H1 (cell line): ENCODE results near the gene MAP3K10. TPM values are rescaled to one million over a fixed set of nuclear protein-coding genes. Genes with fewer than 3 reads are reported as not detected.

Experiments
- CTCF ChIA-PET: fragments of 300-600 bp; sonication (Branson Sonifier 250); formaldehyde crosslinking; loops from one replicate; lab custom pipeline; 2021; ENCODE audit not compliant: partially characterized antibody; lab: Charles Lee
- POLR2A ChIA-PET: fragments of 300-600 bp; sonication (Branson Sonifier 250); formaldehyde crosslinking; loops from one replicate; lab custom pipeline; 2021; ENCODE audit warnings: inconsistent platforms; ENCODE audit not compliant: partially characterized antibody; lab: Charles Lee
- DNase-seq, 2 experiments: peaks; one replicate each; pipeline versions ENCODE4 v3.0.0 to v3.0.0-alpha.2; 2010 to 2022; ENCODE audit warnings: low spot score in 2 of 2, low read depth in 1 of 2, mixed read lengths in 1 of 2
- FAIRE-seq: peaks from 2 replicates; lab custom pipeline; 2011; peaks lifted over from hg19 to GRCh38; lab: Jason Lieb, UNC
- H2AFZ ChIP-seq: 2 replicates; pipeline ENCODE4 v1.8.1; 2012; ENCODE audit warnings: low read length, inconsistent platforms
- H2AK5ac ChIP-seq: 2 replicates; pipeline ENCODE4 v1.6.1; 2013; ENCODE audit warnings: low read depth, low read length
- H2BK120ac ChIP-seq: replicated peaks from 2 replicates; pipeline ENCODE3; 2013; ENCODE audit warnings: low read depth, low read length, inconsistent platforms
- H2BK12ac ChIP-seq: 2 replicates; pipeline ENCODE4 v1.6.1; 2013; ENCODE audit warnings: low read depth, low read length
- H2BK15ac ChIP-seq: 2 replicates; pipeline ENCODE4 v1.6.1; 2013; ENCODE audit warnings: low read length
- H2BK20ac ChIP-seq: 2 replicates; pipeline ENCODE4 v1.6.1; 2013; ENCODE audit warnings: low read length
- H2BK5ac ChIP-seq: 2 replicates; pipeline ENCODE4 v1.6.1; 2013; ENCODE audit warnings: low read depth, low read length
- H3K14ac ChIP-seq: 2 replicates; pipeline ENCODE4 v1.6.1; 2013; ENCODE audit warnings: inconsistent platforms; ENCODE audit not compliant: insufficient read length
- H3K18ac ChIP-seq: 2 replicates; pipeline ENCODE4 v1.6.1; 2013; ENCODE audit warnings: low read length; ENCODE audit errors: extremely low read depth
- H3K23ac ChIP-seq: 2 replicates; pipeline ENCODE4 v1.6.1; 2013; ENCODE audit warnings: inconsistent platforms; ENCODE audit not compliant: insufficient read length
- H3K23me2 ChIP-seq: 2 replicates; pipeline ENCODE4 v1.6.1; 2013; ENCODE audit warnings: low read depth, low read length
- H3K27ac ChIP-seq: 2 replicates; pipeline ENCODE4 v1.6.1; 2011; ENCODE audit warnings: low read depth, low read length, inconsistent platforms
- H3K27me3 ChIP-seq, 4 experiments: replicated peaks in 1 of 4; 1 replicate in 1 of 4; 2 replicates in 3 of 4; pipeline versions ENCODE4 v1.6.1 to v1.8.1; 2011 to 2013; ENCODE audit warnings: low read length in 3 of 4, mild to moderate bottlenecking in 3 of 4, inconsistent platforms in 2 of 4, mixed read lengths in 2 of 4, moderate library complexity in 1 of 4; ENCODE audit not compliant: control insufficient read depth in 3 of 4, insufficient read depth in 3 of 4; ENCODE audit errors: extremely low read depth in 1 of 4
- H3K36me3 ChIP-seq, 4 experiments: 2 replicates each; pipeline versions ENCODE4 v1.6.1 to v1.8.1; 2011 to 2013; ENCODE audit warnings: mild to moderate bottlenecking in 4 of 4, low read length in 3 of 4, moderate library complexity in 2 of 4, control low read depth in 1 of 4, inconsistent platforms in 1 of 4; ENCODE audit not compliant: insufficient read depth in 4 of 4, control insufficient read depth in 2 of 4
- H3K4ac ChIP-seq: replicated peaks from 2 replicates; pipeline ENCODE3; 2013; ENCODE audit warnings: low read length, low read depth, mixed read lengths, inconsistent platforms; ENCODE audit not compliant: insufficient read length
- H3K4me1 ChIP-seq, 4 experiments: replicated peaks in 1 of 4; 1 replicate in 1 of 4; 2 replicates in 3 of 4; pipeline versions ENCODE4 v1.6.1 to v1.8.1; 2011 to 2013; ENCODE audit warnings: low read length in 3 of 4, inconsistent platforms in 2 of 4, mixed read lengths in 1 of 4; ENCODE audit not compliant: insufficient read depth in 4 of 4, control insufficient read depth in 3 of 4
- H3K4me2 ChIP-seq, 2 experiments: 2 replicates each; pipeline versions ENCODE4 v1.6.1 to v1.8.1; 2011 to 2013; ENCODE audit warnings: low read depth in 2 of 2, low read length in 2 of 2, control low read depth in 1 of 2, inconsistent platforms in 1 of 2, mild to moderate bottlenecking in 1 of 2; ENCODE audit not compliant: insufficient read depth in 1 of 2
- H3K4me3 ChIP-seq, 4 experiments: fragments of 200-600, 300-600 bp in 1 of 4; sonication (generic), shearing (Covaris generic), sonication (Bioruptor Twin) in 1 of 4; 2 replicates each; pipeline versions ENCODE4 v1.5.1 to v1.8.1; 2011 to 2016; ENCODE audit warnings: low read length in 4 of 4, low read depth in 3 of 4, control low read depth in 2 of 4, inconsistent platforms in 2 of 4, mild to moderate bottlenecking in 2 of 4, mixed read lengths in 1 of 4, moderate library complexity in 1 of 4; ENCODE audit not compliant: insufficient read depth in 2 of 4; ENCODE audit errors: extremely low read depth in 1 of 4
- H3K56ac ChIP-seq: replicated peaks from 2 replicates; pipeline ENCODE3; 2013; ENCODE audit warnings: low read depth, mild to moderate bottlenecking, mixed read lengths, low read length, inconsistent platforms; ENCODE audit not compliant: insufficient read length
- H3K79me1 ChIP-seq: 2 replicates; pipeline ENCODE4 v1.6.1; 2013; ENCODE audit warnings: low read depth, low read length, control low read depth
- H3K79me2 ChIP-seq, 2 experiments: 2 replicates each; pipeline versions ENCODE4 v1.6.1 to v1.8.1; 2012 to 2013; ENCODE audit warnings: low read length in 2 of 2, mild to moderate bottlenecking in 2 of 2, inconsistent platforms in 1 of 2; ENCODE audit not compliant: insufficient read depth in 2 of 2, control insufficient read depth in 1 of 2
- H3K9ac ChIP-seq, 4 experiments: replicated peaks in 1 of 4; 1 replicate in 1 of 4; 2 replicates in 3 of 4; pipeline versions ENCODE4 v1.6.1 to v1.8.1; 2011 to 2013; ENCODE audit warnings: low read depth in 3 of 4, low read length in 3 of 4, control low read depth in 2 of 4, mild to moderate bottlenecking in 2 of 4, moderate library complexity in 2 of 4, inconsistent platforms in 1 of 4; ENCODE audit errors: extremely low read depth in 1 of 4
- H3K9me3 ChIP-seq, 2 experiments: 2 replicates each; pipeline versions ENCODE4 v1.6.1 to v1.8.1; 2012 to 2013; ENCODE audit warnings: mild to moderate bottlenecking in 2 of 2, moderate library complexity in 2 of 2, control low read depth in 1 of 2, inconsistent platforms in 1 of 2, low read depth in 1 of 2, low read length in 1 of 2, mixed read lengths in 1 of 2; ENCODE audit not compliant: insufficient read depth in 2 of 2
- H4K20me1 ChIP-seq, 2 experiments: replicated peaks in 1 of 2; 2 replicates each; pipeline versions ENCODE3 to v1.8.1; 2011 to 2013; ENCODE audit warnings: inconsistent platforms in 2 of 2, low read length in 2 of 2, mild to moderate bottlenecking in 1 of 2; ENCODE audit not compliant: insufficient read depth in 2 of 2, control insufficient read depth in 1 of 2
- H4K5ac ChIP-seq: 2 replicates; pipeline ENCODE4 v1.6.1; 2013; ENCODE audit warnings: low read length, low read depth, mixed read lengths, inconsistent platforms; ENCODE audit not compliant: insufficient read length
- H4K8ac ChIP-seq: 2 replicates; pipeline ENCODE4 v1.8.0; 2013; ENCODE audit warnings: mild to moderate bottlenecking, moderate library complexity, low read length, inconsistent platforms; ENCODE audit not compliant: insufficient read depth; ENCODE audit errors: extremely low read depth
- H4K91ac ChIP-seq: replicated peaks from 2 replicates; pipeline ENCODE3; 2013; ENCODE audit warnings: low read length, mixed read lengths, inconsistent platforms; ENCODE audit not compliant: insufficient read length
- CBX5 ChIP-seq: fragments of 300-800, 300-1000 bp; sonication (generic); IDR thresholded peaks from 2 replicates; pipeline ENCODE4 v1.7.1; 2016; ENCODE audit warnings: antibody characterized with exemption, low read length, low read depth
- CEBPB ChIP-seq: IDR thresholded peaks from 2 replicates; pipeline ENCODE4 v1.6.1; 2012; ENCODE audit warnings: low read depth, low read length
- CTBP2 ChIP-seq: IDR thresholded peaks from 2 replicates; pipeline ENCODE4 v1.7.0; 2011; ENCODE audit warnings: borderline replicate concordance, mild to moderate bottlenecking, moderate library complexity, mixed read lengths, low read length; ENCODE audit not compliant: insufficient read depth, insufficient read length
- GABPA ChIP-seq: IDR thresholded peaks from 2 replicates; pipeline ENCODE4 v1.6.1; 2011; ENCODE audit warnings: mild to moderate bottlenecking, low read length, moderate library complexity, borderline replicate concordance; ENCODE audit not compliant: insufficient read depth
- HDAC6 ChIP-seq: IDR thresholded peaks from one replicate; pipeline ENCODE4 v1.7.1; 2012; ENCODE audit warnings: low read depth, mild to moderate bottlenecking, inconsistent platforms, low read length, moderate library complexity
- POU5F1 ChIP-seq: IDR thresholded peaks from 2 replicates; pipeline ENCODE4 v1.6.1; 2011; ENCODE audit warnings: low read depth, mild to moderate bottlenecking, low read length, moderate library complexity
- SAP30 ChIP-seq: fragments of 300-600 bp; sonication (generic); IDR thresholded peaks from 2 replicates; pipeline ENCODE4 v1.7.1; 2012; ENCODE audit warnings: low read length, moderate library complexity, mild to moderate bottlenecking, inconsistent platforms; ENCODE audit not compliant: insufficient read depth, insufficient replicate concordance
- TAF1 ChIP-seq: IDR thresholded peaks from 2 replicates; pipeline ENCODE4 v1.6.1; 2011; ENCODE audit warnings: mild to moderate bottlenecking, low read depth, low read length
- YY1 ChIP-seq: IDR thresholded peaks from 2 replicates; pipeline ENCODE4 v1.6.1; 2011; ENCODE audit warnings: low read depth, mild to moderate bottlenecking, low read length
- WGBS, 2 experiments: shearing (Covaris generic) in 1 of 2; methylation state at CpG; one replicate each; pipeline versions ENCODE4 v1.1.6 to v1.1.7; 2013 to 2015; ENCODE audit warnings: low lambda C conversion rate in 2 of 2, mixed read lengths in 2 of 2, inconsistent platforms in 1 of 2, low coverage in 1 of 2, missing lambda C conversion rate in 1 of 2; ENCODE audit not compliant: insufficient replicate concordance in 2 of 2, insufficient coverage in 1 of 2, insufficient read length in 1 of 2; ENCODE audit errors: extremely low coverage in 1 of 2, missing lambda C conversion rate in 1 of 2; 5-methylcytosine and 5-hydroxymethylcytosine counted together
- polyA plus RNA-seq, 7 experiments: library from polyadenylated mRNA; depleted of rRNA in 3 of 7; stranded (reverse) in 5 of 7; unstranded in 2 of 7; fragments of >200 nt in 5 of 7; fragments of 200-250 nt in 2 of 7; gene quantifications; 1 replicate in 5 of 7; 2 replicates in 1 of 7; 4 replicates in 1 of 7; pipeline versions ENCODE4 v1.2.1 to v1.2.3, GENCODE V29; 2011 to 2013; ENCODE audit warnings: missing spikeins in 2 of 7, mixed read lengths in 2 of 7
- total RNA-seq: library from RNA; stranded (reverse); fragmentation: NEBNext Ultra II Directional; extraction: Animal tissue kit (Norgen Biotek cat#: 25700); gene quantifications from 2 replicates; pipeline ENCODE4 v1.2.1, GENCODE V29; 2021

MAP3K10 gene
- total and polyA plus RNA-seq, 2 of the 8 experiments (the other 6 are each of a cell fraction or from before 2014, with no cell fraction given) = 4.9 to 15.9 TPM

DNA sequence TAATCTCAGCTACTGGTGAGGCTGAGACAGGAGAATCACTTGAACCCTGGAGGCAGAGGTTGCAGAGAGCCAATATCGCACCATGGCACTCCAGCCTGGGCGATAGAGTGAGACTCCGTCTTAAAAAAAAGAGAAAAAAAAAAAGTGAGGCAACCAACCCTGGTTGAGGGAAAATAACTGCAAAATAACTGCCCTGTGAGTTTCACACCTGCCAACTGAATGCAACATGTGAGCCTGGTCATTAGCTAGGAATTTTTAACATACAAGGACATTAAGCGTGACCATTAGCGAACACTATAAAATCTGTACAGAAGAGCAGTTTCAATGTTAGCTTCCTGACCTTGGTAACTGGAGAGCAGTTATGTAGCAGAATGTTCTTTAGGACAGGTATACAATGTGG lies 37.6 kb downstream of the MAP3K10 start:
- Histone ChIP-seq H2BK120ac (no peak overlapping the region), H3K18ac (no peak overlapping the region), H3K23ac (no peak overlapping the region), H4K5ac (no peak overlapping the region), H2BK5ac (no peak overlapping the region)
- POLR2A ChIA-PET = interaction anchor here (0.6 to 1.2 kb wide), 2 partner anchors 10 to 57 kb away, joined by 3 to 4 read pairs; partner anchors contain the start of gene TTC9B
- TF ChIP-seq CEBPB = no peak
- TF ChIP-seq CBX5 = no peak
- TF ChIP-seq TAF1 = no peak
- no peak for TF ChIP-seq CTBP2
- TF ChIP-seq SAP30 = no peak
- no peak for TF ChIP-seq POU5F1
- TF ChIP-seq YY1 = no peak
- TF ChIP-seq HDAC6 = no peak
- no peak for TF ChIP-seq GABPA
- TF ChIP-seq, all 59 proteins: peak for 0
- Histone ChIP-seq H2BK12ac (no peak overlapping the region), H2BK15ac (no peak overlapping the region), H2AK5ac (no peak overlapping the region), H3K79me2 (no peaks in the 10 kb centered on the region), H3K4me1 (peaks cover 0 to 19% (median 14%) of the 10 kb centered on the region in 4 experiments; a peak in 6 of 7 replicates), H4K20me1 (no peaks in the 10 kb centered on the region), H3K4me3 (no peak overlapping the region), H2BK20ac (no peak overlapping the region), H3K79me1 (no peaks in the 10 kb centered on the region), H3K27me3 (peaks cover 0 to 30% (median 13%) of the 10 kb centered on the region in 4 experiments; a peak in 5 of 7 replicates), H2AFZ (no peak overlapping the region), H3K14ac (no peak overlapping the region), H4K8ac (no peak overlapping the region), H3K4ac (no peak overlapping the region), H3K56ac (no peak overlapping the region), H3K4me2 (no peak overlapping the region), H3K36me3 (no peaks in the 10 kb centered on the region), H3K23me2 (peaks cover 5% of the 10 kb centered on the region), H3K9ac (no peak overlapping the region), H4K91ac (no peak overlapping the region), H3K27ac (no peak overlapping the region), H3K9me3 (no peaks in the 10 kb centered on the region)
- WGBS, 2 experiments = 89% methylated on average over 5 of the region's 5 CpGs; no CpG with 5 or more reads in 1 of the 2 experiments
- no peak for DNase-seq
- CTCF ChIA-PET = interaction anchor here (0.7 to 3.3 kb wide), 6 partner anchors 9 to 405 kb away, joined by 3 to 18 read pairs (median 4); partner anchors contain the start of gene TTC9B
- no peak for FAIRE-seq
